ENCODE measurements around the gene SYMPK. TPM values are rescaled to one million over a fixed set of nuclear protein-coding genes. Genes with fewer than 3 reads are reported as not detected.

SYMPK gene
- total RNA-seq, 1 donor from 2014 or later = 73.1 TPM

GRCh38 chr19:45782820-45783785 is 79.8 kb downstream of the SYMPK start:
- Histone ChIP-seq H3K27ac (peak overlapping the region; percentile 60), H3K27me3 (ENCODE audit: low read depth) (peaks cover 28% of the 10 kb centered on the region), H3K36me3 (peaks cover 34% of the 10 kb centered on the region), H3K4me1 (peaks cover 34% of the 10 kb centered on the region), H3K4me3 (peak overlapping the region; percentile 55), H3K9me3 (no peaks in the 10 kb centered on the region)
- ATAC-seq = no peak
- no peak for TF ChIP-seq CTCF (IDR thresholded peaks at IDR 0.05)
- intact Hi-C loops (cut with DNase I) = no loop called here
- no peak for DNase-seq

- intact Hi-C loops (cut with DNase I) = no loop called here
These were observed 80.7 kb downstream of the SYMPK start, which contains the start of gene DMPK for GRCh38 chr19:45782162-45782691. Gene DMPK, minus strand, starts transcription at chr19:45782490. Its CDS starts 138 bp downstream, at chr19:45782352.

GRCh38 chr19:45781214-45782161 is 81.5 kb downstream of the SYMPK start:
- H3K27ac ChIP-seq = peak overlapping the region; percentile 60
- H3K4me1 ChIP-seq = peaks cover 34% of the 10 kb centered on the region

More at GRCh38 chr19:45782162-45782691, 80.7 kb downstream of the SYMPK start, which contains the start of gene DMPK:
- no peak for DNase-seq
- Histone ChIP-seq H3K27me3 (ENCODE audit: low read depth) (peaks cover 37% of the 10 kb centered on the region), H3K4me3 (peak within 1 kb of the TSS; percentile 55), H3K4me1 (peaks cover 34% of the 10 kb centered on the region), H3K27ac (peak within 1 kb of the TSS; percentile 60), H3K36me3 (peaks cover 34% of the 10 kb centered on the region), H3K9me3 (no peaks in the 10 kb centered on the region)
- TF ChIP-seq CTCF (IDR thresholded peaks at IDR 0.05) = no peak
- ATAC-seq = peak in 1 of 2 donors; percentile 27

GRCh38 chr19:45780448-45781213 is 82.3 kb downstream of the SYMPK start:
- H3K4me3 ChIP-seq = peak overlapping the region; percentile 55
- no peaks in the 10 kb centered on the region for H3K9me3 ChIP-seq
- no peak for ATAC-seq
- TF ChIP-seq CTCF (IDR thresholded peaks at IDR 0.05) = no peak
- H3K4me1 ChIP-seq = peaks cover 34% of the 10 kb centered on the region
- H3K27ac ChIP-seq = no peak overlapping the region
- intact Hi-C loops (cut with DNase I) = no loop called here
- no peak for DNase-seq
- peaks cover 30% of the 10 kb centered on the region for H3K27me3 ChIP-seq (ENCODE audit: low read depth)
- H3K36me3 ChIP-seq = peaks cover 27% of the 10 kb centered on the region

More at GRCh38 chr19:45781214-45782161, 81.5 kb downstream of the SYMPK start:
- DNase-seq = no peak
- no peak for TF ChIP-seq CTCF (IDR thresholded peaks at IDR 0.05)
- peak overlapping the region; percentile 55 for H3K4me3 ChIP-seq
- H3K9me3 ChIP-seq = no peaks in the 10 kb centered on the region
- intact Hi-C loops (cut with DNase I) = no loop called here
- peaks cover 31% of the 10 kb centered on the region for H3K27me3 ChIP-seq (ENCODE audit: low read depth)
- peak in 1 of 2 donors; percentile 28 for ATAC-seq
- peaks cover 33% of the 10 kb centered on the region for H3K36me3 ChIP-seq

Measured in lower lobe of right lung (tissue), 2 donors.